Spleen (tissue), 7 donors: Measurements from ENCODE around the gene IFI27L1.

Experiments
- POLR2A ChIP-seq, 3 donors: fragments of 450-650 bp; IDR thresholded peaks; one replicate each; pipeline ENCODE4 v1.5.1; 2017; ENCODE audit warnings: antibody characterized with exemption in 3 of 3, mild to moderate bottlenecking in 1 of 3
- TF ChIP-seq, protein P1 (sequence below), 11 experiments: fragments of 200-600 bp in 7 of 11; fragments of 450-650 bp in 4 of 11; sonication (generic) in 4 of 11; IDR thresholded peaks in 8 of 11; conservative IDR thresholded peaks in 3 of 11; 1 replicate in 7 of 11; 2 replicates in 4 of 11; pipeline versions ENCODE4 v1.4.0 to v1.8.0; 2016 to 2021; ENCODE audit warnings: antibody characterized with exemption in 11 of 11, inconsistent platforms in 4 of 11, mild to moderate bottlenecking in 1 of 11
- donor health status: DM: no; HTN: no; CAD: no; lungs with moderate emphysema.
- donor health status: DM: no; HTN: no; CAD: no.
- donor health status: DM: no; HTN: no; CAD: no.

DNA sequence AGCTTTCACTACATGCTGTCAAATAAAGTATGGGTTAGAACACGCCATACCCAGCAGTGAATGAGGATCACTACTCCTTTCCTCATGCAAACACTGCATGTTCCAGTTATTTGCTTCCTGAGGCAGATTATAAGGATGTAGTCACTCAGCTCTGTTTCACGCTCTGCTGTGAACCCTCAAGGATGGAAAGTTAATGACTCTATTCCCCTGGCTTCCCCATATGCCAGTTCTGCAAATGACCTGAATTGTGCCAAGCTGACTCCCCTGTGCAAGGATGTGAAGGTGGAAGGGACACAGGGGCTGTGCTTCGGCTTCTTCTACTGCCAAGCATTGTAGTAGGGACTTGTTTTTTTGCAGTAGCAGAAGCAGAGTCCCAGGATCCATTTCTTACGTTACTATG lies 6.8 kb downstream of the IFI27L1 start:
- TF ChIP-seq, protein P1, sequence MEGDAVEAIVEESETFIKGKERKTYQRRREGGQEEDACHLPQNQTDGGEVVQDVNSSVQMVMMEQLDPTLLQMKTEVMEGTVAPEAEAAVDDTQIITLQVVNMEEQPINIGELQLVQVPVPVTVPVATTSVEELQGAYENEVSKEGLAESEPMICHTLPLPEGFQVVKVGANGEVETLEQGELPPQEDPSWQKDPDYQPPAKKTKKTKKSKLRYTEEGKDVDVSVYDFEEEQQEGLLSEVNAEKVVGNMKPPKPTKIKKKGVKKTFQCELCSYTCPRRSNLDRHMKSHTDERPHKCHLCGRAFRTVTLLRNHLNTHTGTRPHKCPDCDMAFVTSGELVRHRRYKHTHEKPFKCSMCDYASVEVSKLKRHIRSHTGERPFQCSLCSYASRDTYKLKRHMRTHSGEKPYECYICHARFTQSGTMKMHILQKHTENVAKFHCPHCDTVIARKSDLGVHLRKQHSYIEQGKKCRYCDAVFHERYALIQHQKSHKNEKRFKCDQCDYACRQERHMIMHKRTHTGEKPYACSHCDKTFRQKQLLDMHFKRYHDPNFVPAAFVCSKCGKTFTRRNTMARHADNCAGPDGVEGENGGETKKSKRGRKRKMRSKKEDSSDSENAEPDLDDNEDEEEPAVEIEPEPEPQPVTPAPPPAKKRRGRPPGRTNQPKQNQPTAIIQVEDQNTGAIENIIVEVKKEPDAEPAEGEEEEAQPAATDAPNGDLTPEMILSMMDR (IDR thresholded peaks at IDR 0.05 in 8 of 11, conservative IDR thresholded peaks at IDR 0.05 in 3 of 11) = no peak
- TF ChIP-seq POLR2A (IDR thresholded peaks at IDR 0.05) = no peak
